H9 (cell line): ENCODE data around the gene TMEM52B. TPM values are rescaled to one million over a fixed set of nuclear protein-coding genes. Genes with fewer than 3 reads are reported as not detected.

Experiments
- DNase-seq: peaks from one replicate; pipeline ENCODE4 v3.0.0-alpha.2; 2017
- H2AFZ ChIP-seq: one replicate; pipeline ENCODE4 v1.6.1; 2013; ENCODE audit warnings: mild to moderate bottlenecking, low read length, control low read depth, moderate library complexity
- H2AK5ac ChIP-seq: 2 replicates; pipeline ENCODE4 v1.6.1; 2013; ENCODE audit warnings: low read length, control low read depth, mixed read lengths; ENCODE audit not compliant: insufficient read length
- H2BK120ac ChIP-seq: one replicate; pipeline ENCODE4 v1.6.1; 2013; ENCODE audit warnings: low read depth, mild to moderate bottlenecking, low read length, control low read depth, inconsistent platforms; ENCODE audit not compliant: poor library complexity, severe bottlenecking
- H2BK12ac ChIP-seq: 2 replicates; pipeline ENCODE4 v1.6.1; 2013; ENCODE audit warnings: low read length, control low read depth, mixed read lengths, low read depth; ENCODE audit not compliant: insufficient read length
- H2BK15ac ChIP-seq: 2 replicates; pipeline ENCODE4 v1.6.1; 2013; ENCODE audit warnings: low read depth, low read length, control low read depth
- H2BK20ac ChIP-seq: one replicate; pipeline ENCODE4 v1.6.1; 2013; ENCODE audit warnings: low read depth, mild to moderate bottlenecking, low read length, control low read depth, inconsistent platforms; ENCODE audit not compliant: poor library complexity, severe bottlenecking
- H2BK5ac ChIP-seq: 2 replicates; pipeline ENCODE4 v1.6.1; 2013; ENCODE audit warnings: low read length, control low read depth, mixed read lengths; ENCODE audit not compliant: insufficient read length
- H3K14ac ChIP-seq: 2 replicates; pipeline ENCODE4 v1.6.1; 2013; ENCODE audit warnings: low read length, control low read depth; ENCODE audit not compliant: insufficient read depth
- H3K18ac ChIP-seq: 2 replicates; pipeline ENCODE4 v1.6.1; 2013; ENCODE audit warnings: low read depth, mild to moderate bottlenecking, mixed read lengths, low read length, control low read depth; ENCODE audit not compliant: insufficient read length
- H3K23ac ChIP-seq: 2 replicates; pipeline ENCODE4 v1.6.1; 2013; ENCODE audit warnings: low read length, control low read depth, mixed read lengths, low read depth; ENCODE audit not compliant: insufficient read length
- H3K23me2 ChIP-seq: 2 replicates; pipeline ENCODE4 v1.6.1; 2013; ENCODE audit warnings: low read depth, mild to moderate bottlenecking, mixed read lengths, low read length, control low read depth; ENCODE audit not compliant: insufficient read length, poor library complexity, severe bottlenecking
- H3K27ac ChIP-seq: 2 replicates; pipeline ENCODE4 v1.5.1; 2013; ENCODE audit warnings: low read length, control low read depth, mixed read lengths, low read depth; ENCODE audit not compliant: insufficient read length
- H3K27me3 ChIP-seq: 2 replicates; pipeline ENCODE4 v1.6.1; 2013; ENCODE audit warnings: low read length, control low read depth, inconsistent platforms; ENCODE audit not compliant: insufficient read depth
- H3K4ac ChIP-seq: 2 replicates; pipeline ENCODE4 v1.6.1; 2013; ENCODE audit warnings: low read depth, mild to moderate bottlenecking, control low read depth, inconsistent platforms, low read length, moderate library complexity
- H3K4me1 ChIP-seq: 2 replicates; pipeline ENCODE4 v1.6.1; 2013; ENCODE audit warnings: low read length, control low read depth, inconsistent platforms; ENCODE audit not compliant: insufficient read depth
- H3K4me2 ChIP-seq: 2 replicates; pipeline ENCODE4 v1.6.1; 2013; ENCODE audit warnings: low read length, control low read depth, mixed read lengths; ENCODE audit not compliant: insufficient read length, insufficient read depth
- H3K56ac ChIP-seq: 2 replicates; pipeline ENCODE4 v1.6.1; 2013; ENCODE audit warnings: low read depth, mild to moderate bottlenecking, mixed read lengths, low read length, control low read depth; ENCODE audit not compliant: insufficient read length
- H3K79me1 ChIP-seq: 2 replicates; pipeline ENCODE4 v1.6.1; 2013; ENCODE audit warnings: low read depth, mild to moderate bottlenecking, moderate library complexity, low read length, control low read depth, inconsistent platforms; ENCODE audit not compliant: insufficient read depth, poor library complexity, severe bottlenecking
- H3K79me2 ChIP-seq: 2 replicates; pipeline ENCODE4 v1.6.1; 2013; ENCODE audit warnings: low read length, control low read depth, inconsistent platforms; ENCODE audit not compliant: insufficient read depth
- H3K9ac ChIP-seq: 2 replicates; pipeline ENCODE4 v1.6.1; 2013; ENCODE audit warnings: low read length, control low read depth, mixed read lengths; ENCODE audit not compliant: insufficient read length; ENCODE audit errors: extremely low read depth
- H3K9me3 ChIP-seq: one replicate; pipeline ENCODE4 v1.6.1; 2013; ENCODE audit warnings: low read depth, low read length, inconsistent platforms; ENCODE audit not compliant: control insufficient read depth
- H3T11ph ChIP-seq: one replicate; pipeline ENCODE4 v1.6.1; 2013; ENCODE audit warnings: mild to moderate bottlenecking, low read length, control low read depth, inconsistent platforms
- H4K20me1 ChIP-seq: one replicate; pipeline ENCODE4 v1.6.1; 2013; ENCODE audit not compliant: control insufficient read depth, insufficient read length, insufficient read depth
- H4K5ac ChIP-seq: 2 replicates; pipeline ENCODE4 v1.6.1; 2013; ENCODE audit warnings: low read depth, mild to moderate bottlenecking, mixed read lengths, low read length, control low read depth; ENCODE audit not compliant: insufficient read length
- H4K8ac ChIP-seq: replicated peaks from 2 replicates; pipeline ENCODE4 v1.6.1; 2013; ENCODE audit warnings: low read length, control low read depth, mixed read lengths, low read depth; ENCODE audit not compliant: insufficient read length
- H4K91ac ChIP-seq: 2 replicates; pipeline ENCODE4 v1.6.1; 2013; ENCODE audit warnings: low read depth, mild to moderate bottlenecking, moderate library complexity, mixed read lengths, low read length, control low read depth; ENCODE audit not compliant: insufficient read length
- H3K27ac Mint-ChIP-seq, 3 experiments: 2 replicates in 2 of 3; 3 replicates in 1 of 3; pipeline ENCODE4 v1.8.0; 2020 to 2021; ENCODE audit warnings: mixed read lengths in 3 of 3, mild to moderate bottlenecking in 1 of 3, moderate library complexity in 1 of 3
- H3K27me3 Mint-ChIP-seq: 2 replicates; pipeline ENCODE4 v1.8.0; 2021; ENCODE audit warnings: low read depth, mild to moderate bottlenecking, moderate library complexity, mixed read lengths
- H3K36me3 Mint-ChIP-seq, 3 experiments: 2 replicates in 2 of 3; 3 replicates in 1 of 3; pipeline ENCODE4 v1.8.0; 2020 to 2021; ENCODE audit warnings: low read depth in 3 of 3, mixed read lengths in 3 of 3; ENCODE audit not compliant: insufficient read depth in 1 of 3
- H3K4me1 Mint-ChIP-seq, 2 experiments: 2 replicates each; pipeline ENCODE4 v1.8.0; 2020; ENCODE audit warnings: mixed read lengths in 2 of 2
- H3K4me3 Mint-ChIP-seq, 2 experiments: 2 replicates in 1 of 2; 3 replicates in 1 of 2; pipeline ENCODE4 v1.8.0; 2020 to 2021; ENCODE audit warnings: mild to moderate bottlenecking in 2 of 2, mixed read lengths in 2 of 2, moderate library complexity in 1 of 2
- H3K9me3 Mint-ChIP-seq, 2 experiments: 2 replicates in 1 of 2; 3 replicates in 1 of 2; pipeline ENCODE4 v1.8.0; 2020; ENCODE audit warnings: mild to moderate bottlenecking in 2 of 2, mixed read lengths in 2 of 2, moderate library complexity in 1 of 2
- WGBS: extraction: QIAGEN DNeasy Blood & Tissue Kit; methylation state at CpG from one replicate; pipeline ENCODE4 v1.1.7; 2013; ENCODE audit warnings: missing lambda C conversion rate, low lambda C conversion rate, mixed read lengths; ENCODE audit not compliant: insufficient read length; ENCODE audit errors: extremely low coverage; 5-methylcytosine and 5-hydroxymethylcytosine counted together
- total RNA-seq: library from RNA; stranded (reverse); gene quantifications from 2 replicates; pipeline ENCODE4 v1.2.1, GENCODE V29; 2021
- TF ChIP-seq, protein P1 (sequence below): fragments of 200-600 bp; sonication (generic); conservative IDR thresholded peaks from 3 replicates; pipeline ENCODE4 v1.8.0; 2021; ENCODE audit warnings: antibody characterized with exemption, mild to moderate bottlenecking

The TMEM52B gene
- total RNA-seq, 1 experiment from 2014 or later = not detected

DNA sequence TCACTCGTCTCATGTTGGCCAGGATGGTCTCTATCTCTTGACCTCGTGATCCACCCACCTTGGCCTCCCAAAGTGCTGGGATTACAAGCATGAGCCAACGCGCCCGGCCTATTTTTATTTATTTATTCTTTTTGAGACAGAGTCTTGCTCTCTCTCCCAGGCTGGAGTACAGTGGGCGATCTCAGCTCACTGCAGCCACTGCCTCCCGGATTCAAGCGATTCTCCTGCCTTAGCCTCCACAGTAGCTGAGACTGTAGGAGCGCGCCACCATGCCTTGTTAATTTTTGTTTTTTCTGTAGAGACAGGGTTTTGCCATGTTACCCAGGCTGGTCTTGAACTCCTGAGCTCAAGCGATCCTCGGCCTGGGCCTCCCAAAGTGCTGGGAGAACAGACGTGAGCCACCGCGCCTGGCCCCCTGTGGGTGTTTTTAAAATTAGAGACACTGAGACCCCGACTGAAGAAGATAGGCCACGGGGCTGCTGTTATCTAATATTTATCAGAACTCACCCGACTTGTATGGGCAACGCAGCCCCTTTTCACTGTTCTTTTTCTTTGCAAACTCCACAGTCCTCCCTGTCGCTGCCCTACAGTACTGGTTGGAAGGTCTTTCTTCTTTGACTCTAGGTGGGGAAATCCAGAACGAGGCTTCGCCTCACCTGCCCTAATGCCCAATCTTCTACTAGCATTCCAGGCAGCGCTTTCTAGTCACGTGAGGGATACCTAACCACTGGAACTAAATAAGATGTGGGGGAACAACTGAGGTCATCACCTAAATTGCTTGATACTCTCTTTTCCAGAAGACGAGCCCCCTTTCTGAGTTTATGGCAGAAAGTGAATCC, 32.5 kb downstream of the TMEM52B start:
- peaks cover 3% of the 10 kb centered on the region; the same call in 1 of the 2 replicates for H3K79me2 ChIP-seq
- peaks cover 8% of the 10 kb centered on the region for H3K79me1 ChIP-seq
- no peak overlapping the region for H3K9ac ChIP-seq
- no peak overlapping the region for H3K56ac ChIP-seq
- peaks cover 12% of the 10 kb centered on the region for H3K23me2 ChIP-seq
- H4K5ac ChIP-seq = no peak overlapping the region
- Mint-ChIP-seq H3K4me3 (peak overlapping the region in 1 of 2 experiments; percentile 99; a peak in 2 of 5 replicates), H3K27ac (peak overlapping the region in 2 of 3 experiments; percentile 52 to 88; a peak in 2 of 7 replicates), H3K4me1 (peaks cover 25 to 26% of the 10 kb centered on the region in 2 experiments), H3K36me3 (no peaks in the 10 kb centered on the region; a peak in 1 of 7 replicates), H3K27me3 (no peaks in the 10 kb centered on the region), H3K9me3 (no peaks in the 10 kb centered on the region; a peak in 1 of 5 replicates)
- H3K9me3 ChIP-seq = no peaks in the 10 kb centered on the region
- H3K27ac ChIP-seq = no peak overlapping the region
- no peak overlapping the region for H4K8ac ChIP-seq
- DNase-seq = no peak
- H2BK120ac ChIP-seq = no peak overlapping the region
- H2BK20ac ChIP-seq = no peak overlapping the region
- H3T11ph ChIP-seq = no peak overlapping the region
- no peak overlapping the region for H3K23ac ChIP-seq
- H4K91ac ChIP-seq = peak overlapping the region; percentile 58
- no peak overlapping the region for H3K14ac ChIP-seq
- H2BK5ac ChIP-seq = no peak overlapping the region
- no peaks in the 10 kb centered on the region for H3K27me3 ChIP-seq
- peaks cover 3% of the 10 kb centered on the region for H4K20me1 ChIP-seq
- no peak overlapping the region for H2AFZ ChIP-seq
- H3K4me2 ChIP-seq = no peak overlapping the region
- WGBS = no CpG with 5 or more reads among the region's 25 CpGs
- no peak overlapping the region for H2AK5ac ChIP-seq
- no peak overlapping the region for H2BK15ac ChIP-seq
- no peak overlapping the region for H3K18ac ChIP-seq
- H3K4ac ChIP-seq = no peak overlapping the region; the same call in 1 of the 2 replicates
- H2BK12ac ChIP-seq = no peak overlapping the region
- TF ChIP-seq, protein P1, sequence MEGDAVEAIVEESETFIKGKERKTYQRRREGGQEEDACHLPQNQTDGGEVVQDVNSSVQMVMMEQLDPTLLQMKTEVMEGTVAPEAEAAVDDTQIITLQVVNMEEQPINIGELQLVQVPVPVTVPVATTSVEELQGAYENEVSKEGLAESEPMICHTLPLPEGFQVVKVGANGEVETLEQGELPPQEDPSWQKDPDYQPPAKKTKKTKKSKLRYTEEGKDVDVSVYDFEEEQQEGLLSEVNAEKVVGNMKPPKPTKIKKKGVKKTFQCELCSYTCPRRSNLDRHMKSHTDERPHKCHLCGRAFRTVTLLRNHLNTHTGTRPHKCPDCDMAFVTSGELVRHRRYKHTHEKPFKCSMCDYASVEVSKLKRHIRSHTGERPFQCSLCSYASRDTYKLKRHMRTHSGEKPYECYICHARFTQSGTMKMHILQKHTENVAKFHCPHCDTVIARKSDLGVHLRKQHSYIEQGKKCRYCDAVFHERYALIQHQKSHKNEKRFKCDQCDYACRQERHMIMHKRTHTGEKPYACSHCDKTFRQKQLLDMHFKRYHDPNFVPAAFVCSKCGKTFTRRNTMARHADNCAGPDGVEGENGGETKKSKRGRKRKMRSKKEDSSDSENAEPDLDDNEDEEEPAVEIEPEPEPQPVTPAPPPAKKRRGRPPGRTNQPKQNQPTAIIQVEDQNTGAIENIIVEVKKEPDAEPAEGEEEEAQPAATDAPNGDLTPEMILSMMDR = no peak
- peaks cover 6% of the 10 kb centered on the region for H3K4me1 ChIP-seq
